Left lung (tissue), 10 donors: ENCODE data around the gene LIN37. TPM values are rescaled to one million over a fixed set of nuclear protein-coding genes. Genes with fewer than 3 reads are reported as not detected.

Experiments
- ATAC-seq: fragments of 200-7000 bp; cut with Tn5 transposase; one replicate; pipeline ENCODE4 v1.9.1; 2020; ENCODE audit warnings: moderate library complexity
- DNase-seq, 4 donors: peaks; one replicate each; pipeline ENCODE4 v3.0.0-alpha.2; 2013 to 2020
- H3K27ac ChIP-seq, 2 donors: fragments of 200-600 bp; sonication (generic) in 1 of 2; one replicate each; pipeline versions ENCODE4 v1.5.0 to v1.8.0; 2020 to 2021
- H3K27me3 ChIP-seq, 2 donors: fragments of 200-600 bp; sonication (generic) in 1 of 2; one replicate each; pipeline versions ENCODE4 v1.5.0 to v1.8.0; 2020 to 2021
- H3K36me3 ChIP-seq, 2 donors: fragments of 200-600 bp; sonication (generic) in 1 of 2; one replicate each; pipeline versions ENCODE4 v1.5.0 to v1.8.0; 2020 to 2021
- H3K4me1 ChIP-seq, 2 donors: fragments of 200-600 bp; one replicate each; pipeline ENCODE4 v1.8.0; 2021
- H3K4me3 ChIP-seq, 2 donors: fragments of 200-600 bp; sonication (generic) in 1 of 2; one replicate each; pipeline versions ENCODE4 v1.5.0 to v1.8.0; 2020 to 2021; ENCODE audit warnings: mild to moderate bottlenecking in 1 of 2
- H3K9me3 ChIP-seq, 2 donors: fragments of 200-600 bp; sonication (generic) in 1 of 2; one replicate each; pipeline versions ENCODE4 v1.5.0 to v1.8.0; 2020 to 2021
- CTCF ChIP-seq, 2 donors: fragments of 200-600 bp; sonication (generic) in 1 of 2; IDR thresholded peaks; one replicate each; pipeline versions ENCODE4 v1.5.0 to v1.8.0; 2021; ENCODE audit warnings: antibody characterized with exemption in 2 of 2
- intact Hi-C, 2 donors: fragments of 100-400 bp; cut with DNase I; formaldehyde crosslinking; loops; one replicate each; pipeline versions ENCODE4 v1.11.2 to v1.14.2; 2022
- polyA plus RNA-seq, 6 donors: library from polyadenylated mRNA; unstranded; fragments of 120-200 nt; gene quantifications; one replicate each; pipeline ENCODE4 v1.2.1, GENCODE V29; 2013; ENCODE audit not compliant: insufficient read length in 6 of 6
- total RNA-seq, 2 donors: library from RNA; stranded (reverse); fragmentation: NEBNext Ultra II Directional; extraction: Animal tissue kit (Norgen Biotek cat#: 25700); gene quantifications; one replicate each; pipeline ENCODE4 v1.2.1, GENCODE V29; 2021
- donor health status: DM: no; HTN: yes; CAD: no.
- donor health status: DM: no; HTN: no; CAD: no.

The LIN37 gene
- total and polyA plus RNA-seq, 8 donors: 6.6 to 14.5 (median 11.8) TPM

GRCh38 chr19:35776102-35776788 lies 27.9 kb downstream of the LIN37 start:
- no peak for DNase-seq
- Histone ChIP-seq H3K27ac (no peak overlapping the region), H3K27me3 (no peaks in the 10 kb centered on the region), H3K9me3 (no peaks in the 10 kb centered on the region), H3K4me1 (peaks cover 0 to 17% of the 10 kb centered on the region in 2 donors), H3K4me3 (peak overlapping the region; percentile 86 to 93), H3K36me3 (peaks cover 0 to 25% of the 10 kb centered on the region in 2 donors)
- no peak for TF ChIP-seq CTCF (IDR thresholded peaks at IDR 0.05)
- intact Hi-C loops: no loop called here
- no peak for ATAC-seq

- no peaks in the 10 kb centered on the region for H3K27me3 ChIP-seq
- no peak for DNase-seq
- peaks cover 0 to 17% of the 10 kb centered on the region in 2 donors for H3K4me1 ChIP-seq
- no peaks in the 10 kb centered on the region for H3K9me3 ChIP-seq
- no peak overlapping the region for H3K27ac ChIP-seq
- H3K36me3 ChIP-seq: peaks cover 0 to 35% of the 10 kb centered on the region in 2 donors
- TF ChIP-seq CTCF (IDR thresholded peaks at IDR 0.05): no peak
- no peak for ATAC-seq
- no peak overlapping the region for H3K4me3 ChIP-seq
- intact Hi-C loops: no loop called here
Observed at GRCh38 chr19:35777086-35777841, 28.9 kb downstream of the LIN37 start.

- Histone ChIP-seq H3K4me1 (peaks cover 0 to 17% of the 10 kb centered on the region in 2 donors), H3K36me3 (peaks cover 0 to 42% of the 10 kb centered on the region in 2 donors), H3K4me3 (no peak overlapping the region), H3K9me3 (no peaks in the 10 kb centered on the region), H3K27me3 (no peaks in the 10 kb centered on the region), H3K27ac (no peak overlapping the region)
- intact Hi-C loops: no loop called here
- ATAC-seq (no peak), DNase-seq (no peak)
- TF ChIP-seq CTCF (IDR thresholded peaks at IDR 0.05): no peak
Observed at GRCh38 chr19:35777961-35778360, 29.6 kb downstream of the LIN37 start.

DNA sequence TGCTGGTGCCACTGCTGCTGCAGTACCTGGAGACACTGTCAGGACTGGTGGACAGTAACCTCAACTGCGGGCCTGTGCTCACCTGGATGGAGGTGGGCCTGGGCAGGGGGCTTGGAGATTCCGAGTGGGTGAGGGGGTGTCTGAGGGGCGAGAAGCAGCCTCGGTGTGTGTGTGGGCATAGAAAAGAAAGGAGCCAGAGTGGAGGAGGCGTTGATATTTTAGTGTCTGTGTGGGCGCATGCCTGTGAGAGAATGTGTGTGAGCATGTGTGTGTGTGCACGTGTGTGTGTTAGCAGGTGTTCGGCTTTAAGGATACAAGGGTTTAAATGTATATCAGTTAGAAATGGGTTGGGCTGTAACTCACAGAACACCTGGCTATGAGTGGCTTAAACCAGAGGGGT lies 30.7 kb downstream of the LIN37 start:
- Histone ChIP-seq H3K27ac (no peak overlapping the region), H3K4me1 (peaks cover 0 to 17% of the 10 kb centered on the region in 2 donors), H3K36me3 (peaks cover 0 to 45% of the 10 kb centered on the region in 2 donors), H3K27me3 (no peaks in the 10 kb centered on the region), H3K4me3 (no peak overlapping the region), H3K9me3 (no peaks in the 10 kb centered on the region)
- ATAC-seq (no peak), DNase-seq (no peak)
- no peak for TF ChIP-seq CTCF (IDR thresholded peaks at IDR 0.05)
- intact Hi-C loops: no loop called here

DNA sequence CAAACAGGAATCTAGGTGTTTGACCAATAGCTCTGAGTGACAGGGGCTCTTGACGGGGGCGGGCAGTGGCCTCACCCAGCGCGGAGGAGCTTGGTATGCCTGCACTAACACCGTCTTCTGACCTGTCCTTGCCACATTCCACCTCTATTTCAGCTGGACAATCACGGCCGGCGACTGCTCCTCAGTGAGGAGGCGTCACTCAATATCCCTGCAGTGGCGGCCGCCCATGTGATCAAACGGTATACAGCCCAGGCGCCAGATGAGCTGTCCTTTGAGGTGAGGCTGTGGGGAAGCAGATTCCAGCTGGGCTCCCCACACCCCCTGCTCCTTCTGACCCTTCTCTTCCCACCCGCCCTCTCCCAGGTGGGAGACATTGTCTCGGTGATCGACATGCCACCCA lies 31.7 kb downstream of the LIN37 start:
- Histone ChIP-seq H3K27me3 (no peaks in the 10 kb centered on the region), H3K27ac (no peak overlapping the region), H3K36me3 (peaks cover 0 to 51% of the 10 kb centered on the region in 2 donors), H3K9me3 (no peaks in the 10 kb centered on the region), H3K4me3 (no peak overlapping the region), H3K4me1 (peaks cover 0 to 9% of the 10 kb centered on the region in 2 donors)
- intact Hi-C loops: no loop called here
- ATAC-seq (no peak), DNase-seq (peak in 1 of 4 donors; percentile 75)
- no peak for TF ChIP-seq CTCF (IDR thresholded peaks at IDR 0.05)
